GM12891 (cell line): ENCODE measurements around the gene NAA10.

Source experiments
- DNase-seq: peaks from one replicate; pipeline ENCODE4 v3.0.0; 2011; ENCODE audit warnings: low spot score; ENCODE audit not compliant: insufficient read length
- FAIRE-seq: peaks from 2 replicates; lab custom pipeline; 2011; peaks lifted over from hg19 to GRCh38; lab: Jason Lieb, UNC
- PAX5 ChIP-seq: IDR thresholded peaks from 2 replicates; pipeline ENCODE4 v1.6.1; 2011; ENCODE audit warnings: low read length, moderate library complexity, mild to moderate bottlenecking; ENCODE audit not compliant: insufficient read depth, severe bottlenecking
- POLR2A ChIP-seq: IDR thresholded peaks from 2 replicates; pipeline ENCODE4 v1.6.1; 2011; ENCODE audit warnings: low read depth, low read length, control low read depth
- POLR2AphosphoS5 ChIP-seq: IDR thresholded peaks from 2 replicates; pipeline ENCODE4 v1.6.1; 2011; ENCODE audit warnings: low read depth, low read length, control low read depth
- POU2F2 ChIP-seq: IDR thresholded peaks from 2 replicates; pipeline ENCODE4 v1.6.1; 2011; ENCODE audit warnings: low read depth, mild to moderate bottlenecking, control low read depth, low read length, moderate library complexity
- SPI1 ChIP-seq: IDR thresholded peaks from 2 replicates; pipeline ENCODE4 v1.6.1; 2011; ENCODE audit warnings: low read depth, low read length, control low read depth
- TAF1 ChIP-seq: IDR thresholded peaks from 2 replicates; pipeline ENCODE4 v1.6.1; 2011; ENCODE audit warnings: low read depth, low read length, control low read depth

Gene NAA10

DNA sequence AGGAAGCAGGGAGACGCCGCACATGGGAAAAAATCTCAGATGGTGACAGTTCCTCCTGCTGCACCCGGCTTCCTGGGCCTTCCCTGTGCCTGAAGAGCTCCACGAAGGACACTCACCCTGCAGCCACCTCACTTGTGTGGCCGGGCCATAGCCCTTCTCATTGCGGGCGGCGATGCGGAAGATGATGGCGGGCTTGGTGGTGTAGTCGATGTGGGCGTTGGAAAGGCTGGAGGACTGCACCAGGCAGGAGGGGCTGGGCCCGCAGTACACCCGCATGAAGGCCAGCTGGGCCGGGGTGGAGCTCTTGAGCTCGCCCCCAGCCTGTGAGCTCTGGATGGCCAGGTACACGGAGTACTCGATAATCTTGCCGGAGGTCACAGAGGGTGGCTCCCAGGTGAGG lies 15.3 kb upstream of the NAA10 start:
- FAIRE-seq (peak; percentile 72), DNase-seq (no peak)
- TF ChIP-seq SPI1 (no peak), POU2F2 (no peak), TAF1 (no peak), POLR2A (no peak), PAX5 (no peak), POLR2AphosphoS5 (no peak)

DNA sequence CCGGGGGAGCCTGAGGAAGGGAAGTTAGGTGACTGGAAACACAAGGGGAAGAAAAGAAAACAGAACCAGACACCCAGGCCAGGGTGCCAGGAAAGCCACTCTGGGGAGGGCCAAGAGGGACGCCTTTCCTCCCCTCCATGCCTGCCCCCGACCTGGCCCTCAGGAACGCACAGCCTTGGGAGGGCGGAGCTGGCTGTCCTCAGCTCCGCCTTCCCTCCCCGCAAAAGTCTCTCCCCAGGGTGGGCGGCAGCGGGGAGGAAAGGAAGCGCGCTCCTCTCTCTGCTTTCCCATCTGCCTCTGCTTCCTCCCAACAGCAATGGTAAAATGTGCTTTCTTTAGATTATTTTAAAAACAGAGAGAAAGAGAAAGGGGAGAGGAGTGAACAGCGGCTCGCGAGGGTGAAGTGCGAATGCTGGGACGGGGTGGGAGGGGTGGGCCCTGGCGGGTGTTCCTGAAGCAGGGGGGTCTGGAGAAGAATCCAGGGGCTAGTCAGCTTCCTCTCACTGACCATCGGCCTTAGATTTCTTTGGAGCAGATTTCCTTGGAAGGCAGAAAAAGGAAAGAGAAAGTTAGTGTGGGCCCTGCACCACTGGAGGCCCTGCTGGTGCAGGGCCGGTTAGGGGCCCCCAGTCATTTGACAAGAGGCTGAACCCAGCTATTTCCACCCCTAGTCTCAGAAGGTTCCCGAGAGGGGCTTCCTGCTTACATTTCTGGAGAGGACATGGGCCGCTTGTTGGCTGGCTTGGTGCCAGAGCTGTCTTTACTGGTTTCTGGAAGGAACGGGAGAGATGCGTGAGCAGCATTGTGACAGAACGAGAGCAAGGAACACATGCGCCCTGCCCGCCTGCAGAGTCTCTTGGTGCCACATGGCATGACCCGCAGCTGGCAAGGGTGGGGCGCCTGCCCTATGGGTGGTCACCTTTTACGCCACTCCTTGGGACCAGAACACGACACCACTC lies 14.3 kb upstream of the NAA10 start:
- no peak for FAIRE-seq
- TF ChIP-seq TAF1 (no peak), POU2F2 (no peak), POLR2A (no peak), SPI1 (no peak), PAX5 (no peak), POLR2AphosphoS5 (no peak)

DNA sequence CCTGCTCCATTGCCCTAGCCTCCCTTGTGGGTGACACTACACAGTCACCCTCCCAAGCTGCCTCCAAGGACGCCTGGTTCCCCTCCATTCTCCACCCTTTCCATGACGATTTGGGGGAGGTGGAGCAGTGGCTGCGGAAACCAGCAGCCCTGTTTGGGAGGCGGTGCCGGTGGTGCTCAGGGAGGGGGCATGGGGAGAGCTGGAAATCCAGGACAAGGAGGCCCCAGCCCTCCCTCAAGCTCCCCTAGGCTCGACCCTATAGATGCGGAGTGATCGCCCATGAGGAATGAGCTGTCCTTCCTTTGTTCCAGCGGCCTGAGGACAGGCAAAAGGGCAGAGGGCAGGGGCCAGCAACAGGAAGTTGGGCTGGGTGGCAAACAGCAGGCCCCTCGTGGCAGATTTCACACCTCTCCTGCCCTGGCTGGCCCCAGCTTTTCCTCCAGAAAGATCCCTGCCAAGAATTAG lies 13.2 kb upstream of the NAA10 start:
- TF ChIP-seq PAX5: no peak
- TF ChIP-seq POLR2A: no peak
- TF ChIP-seq SPI1: no peak
- TF ChIP-seq POLR2AphosphoS5: no peak
- TF ChIP-seq POU2F2: no peak
- TF ChIP-seq TAF1: no peak
- no peak for DNase-seq
- FAIRE-seq: no peak

More for the DNA sequence above, 14.3 kb upstream of the NAA10 start:
- no peak for DNase-seq

DNA sequence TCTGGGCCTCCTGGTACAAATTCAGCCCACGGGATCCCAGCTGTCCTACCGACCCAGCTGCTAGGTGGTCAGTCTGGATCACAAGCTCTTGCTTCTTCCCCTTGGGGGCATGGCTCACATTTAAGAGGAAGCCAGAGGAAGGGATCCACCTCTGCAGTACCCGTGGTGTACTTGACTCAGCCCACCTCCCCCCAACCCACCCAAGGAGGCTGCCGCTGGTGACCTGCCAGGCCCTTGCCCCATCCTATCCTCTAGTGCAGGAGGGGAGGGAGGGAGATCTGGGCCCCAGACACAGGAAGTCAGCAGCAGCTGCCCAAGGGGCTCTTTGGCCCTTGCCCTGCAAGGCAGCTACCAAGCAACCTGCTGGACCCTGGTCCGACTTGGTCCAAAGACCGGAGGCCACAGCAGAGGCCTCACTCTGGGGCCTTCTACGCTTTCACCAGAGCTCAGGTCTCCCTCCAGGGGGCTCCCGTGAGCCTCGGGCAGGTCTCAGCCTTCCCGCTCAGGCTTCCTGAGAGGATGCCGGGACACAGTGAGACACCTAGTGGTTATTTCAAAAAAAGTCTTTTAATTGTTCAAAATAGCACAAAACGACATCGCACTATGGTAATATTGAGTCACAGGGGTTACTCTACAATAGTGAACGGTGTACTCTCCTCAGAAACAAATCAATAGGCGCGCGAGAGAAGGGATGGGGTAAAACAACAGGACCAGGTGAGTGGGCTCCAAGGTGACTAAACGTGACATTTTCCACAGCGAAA lies 12.4 kb upstream of the NAA10 start:
- FAIRE-seq (peak; percentile 91), DNase-seq (no peak)
- TF ChIP-seq POLR2AphosphoS5 (0 out of 2 replicates have a peak, but pooled peaks have one; percentile 32), PAX5 (no peak), SPI1 (no peak), TAF1 (no peak), POLR2A (peak; percentile 54), POU2F2 (no peak)

DNA sequence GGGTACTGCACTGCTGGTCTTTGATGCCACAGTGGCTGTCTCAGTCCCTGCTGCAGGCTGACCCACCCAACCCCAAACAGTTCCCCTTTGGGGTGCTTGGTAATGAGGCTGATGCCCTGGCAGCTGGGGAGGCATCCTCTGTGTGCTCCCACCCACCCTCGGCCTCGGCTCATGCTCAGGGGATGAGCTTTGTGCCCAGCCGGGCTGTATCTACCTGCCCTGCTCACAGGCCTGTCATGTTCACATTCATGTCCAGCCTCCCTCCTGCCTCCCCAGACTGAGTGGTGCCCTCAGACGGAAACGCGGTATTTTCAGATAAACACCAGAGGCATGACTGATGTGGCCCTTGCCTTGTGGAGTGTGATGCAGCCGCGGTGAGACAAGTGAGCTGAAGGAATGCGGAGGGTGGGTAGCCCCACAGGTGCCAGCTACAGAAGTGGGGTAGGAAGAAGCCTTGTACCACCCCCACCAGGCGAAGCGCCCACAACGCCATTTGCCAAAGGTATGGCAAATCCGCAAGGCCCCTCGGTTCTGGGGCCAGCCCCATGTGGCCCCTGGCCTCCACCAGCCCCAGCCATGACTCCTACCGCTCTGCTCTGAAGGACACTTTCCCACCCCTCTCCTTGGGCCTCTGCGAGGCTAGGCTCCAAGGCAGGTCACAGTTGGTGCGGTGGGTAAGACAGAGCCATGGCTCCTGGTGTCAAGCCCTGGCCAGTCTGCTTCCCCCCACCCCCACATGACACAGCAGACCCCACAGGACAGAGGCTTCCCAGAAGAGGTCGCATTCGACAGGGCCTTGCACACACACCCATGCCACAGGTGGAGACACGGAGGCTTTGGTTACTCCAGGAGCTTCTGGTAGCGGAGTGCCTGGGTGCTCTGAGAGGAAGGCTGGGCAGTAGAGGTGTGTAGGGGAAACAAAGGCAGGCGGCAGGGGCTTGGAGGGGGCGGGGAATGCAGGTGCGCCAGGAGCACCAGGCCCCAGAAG lies 11.4 kb upstream of the NAA10 start:
- FAIRE-seq: peak; percentile 84
- no peak for TF ChIP-seq SPI1
- TF ChIP-seq TAF1: no peak
- no peak for TF ChIP-seq POLR2A
- no peak for TF ChIP-seq PAX5
- TF ChIP-seq POU2F2: no peak
- no peak; the same call in none of the 2 replicates for TF ChIP-seq POLR2AphosphoS5
- no peak for DNase-seq

DNA sequence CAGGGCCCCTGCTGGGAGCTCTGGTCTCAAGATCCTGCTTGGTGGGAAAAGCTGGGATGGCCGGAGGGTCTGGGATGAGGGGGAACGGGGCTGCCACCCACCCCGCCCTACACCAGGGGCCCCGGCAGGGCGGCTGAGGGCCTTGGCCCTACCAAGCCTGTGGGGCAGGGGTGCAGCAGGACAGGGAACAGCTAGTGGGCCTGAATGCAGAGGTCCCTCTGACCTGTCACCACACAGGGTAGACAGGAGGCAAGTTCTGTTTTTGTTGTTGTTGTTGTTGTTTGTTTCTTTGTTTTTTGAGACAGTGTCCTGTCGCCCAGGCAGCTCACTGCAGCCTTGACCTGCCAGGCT lies 9.9 kb upstream of the NAA10 start:
- TF ChIP-seq TAF1 (no peak), PAX5 (no peak), SPI1 (no peak), POLR2A (no peak), POU2F2 (no peak), POLR2AphosphoS5 (no peak)
- DNase-seq (no peak), FAIRE-seq (peak; percentile 50)

DNA sequence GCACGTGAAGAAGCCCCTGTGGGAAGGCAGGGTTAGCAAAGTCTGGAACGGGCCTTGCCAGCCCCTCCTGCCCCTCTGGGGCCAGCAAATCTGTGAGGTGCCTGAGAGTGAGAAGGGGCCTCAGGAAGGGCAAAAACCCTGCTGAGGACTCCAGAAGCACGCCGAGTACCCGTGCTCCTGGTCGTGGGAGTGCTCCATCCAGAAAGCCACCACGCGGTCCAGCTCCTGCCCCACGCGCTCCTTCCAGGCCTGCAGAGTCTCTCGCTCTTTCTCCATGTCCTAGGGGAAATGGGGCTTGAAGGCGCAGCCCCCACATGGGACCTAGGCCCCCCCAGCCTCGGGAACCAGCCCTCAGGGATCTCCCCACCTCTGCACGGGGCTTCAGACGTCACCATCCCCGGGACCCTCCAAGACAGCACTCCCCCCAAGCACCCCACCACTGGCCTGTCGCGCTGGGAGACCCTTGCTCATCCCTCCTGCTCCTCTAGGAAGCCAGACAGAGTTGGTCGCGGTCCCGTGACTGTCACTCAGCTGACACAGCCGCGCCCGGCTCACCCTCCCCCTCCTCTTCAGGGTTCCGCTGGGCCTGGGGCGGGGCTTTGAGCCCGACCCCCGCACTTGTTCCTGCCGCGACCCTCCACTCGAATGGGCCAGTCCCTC lies 9.4 kb upstream of the NAA10 start, which contains the start of gene RENBP:
RENBP (minus strand) TSS at position 504 of the 660 bp plus-strand sequence; CDS start at position 471, 33 bp downstream.
- TF ChIP-seq POLR2AphosphoS5: no peak
- TF ChIP-seq SPI1: no peak
- no peak for TF ChIP-seq POLR2A
- no peak for TF ChIP-seq PAX5
- TF ChIP-seq POU2F2: no peak
- TF ChIP-seq TAF1: no peak
- DNase-seq (no peak), FAIRE-seq (peak; percentile 85)

DNA sequence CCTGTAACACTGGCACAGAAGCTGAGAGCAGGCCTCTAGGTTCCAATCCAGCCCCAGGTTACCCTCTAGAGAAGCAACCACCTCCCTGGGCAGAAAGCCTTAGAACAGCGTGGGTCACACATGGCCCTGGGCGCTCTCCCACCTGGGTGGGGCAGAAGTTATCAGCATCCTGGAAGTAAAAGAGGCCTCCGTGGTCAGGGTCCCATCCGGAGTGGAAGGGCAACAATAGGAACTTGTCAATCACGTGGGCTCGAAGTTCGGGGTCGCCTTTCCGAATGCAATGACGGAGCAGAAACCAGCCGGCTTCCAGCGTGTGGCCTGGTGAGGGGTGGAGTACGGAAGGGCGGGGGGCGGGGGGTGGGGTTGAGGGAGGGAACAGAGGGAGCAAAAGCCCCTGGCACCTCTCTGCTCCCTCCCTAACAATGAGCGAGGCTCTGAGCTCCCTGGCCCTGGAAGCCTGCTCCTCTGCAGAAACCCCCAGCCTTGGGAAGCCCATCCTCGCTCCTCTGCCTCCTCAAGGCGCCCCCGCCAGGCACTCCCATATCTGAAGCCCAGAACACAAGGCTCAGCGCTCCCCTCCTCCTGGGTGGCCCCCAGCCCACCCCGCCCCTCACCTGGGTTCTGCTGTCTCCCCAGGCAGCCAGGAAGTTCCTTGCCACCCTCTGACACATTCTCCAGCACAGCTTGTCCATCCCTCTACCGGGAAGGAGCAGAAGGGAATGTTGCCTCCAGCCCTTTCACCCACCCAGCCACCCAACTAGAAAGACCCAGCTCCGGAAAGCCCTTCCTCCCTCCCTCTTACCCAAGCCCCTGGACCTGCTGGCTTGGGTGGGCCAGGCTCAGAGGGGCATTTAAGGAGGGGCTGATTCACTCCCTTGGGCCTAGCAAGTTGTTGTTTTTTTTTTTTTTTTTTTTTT lies 6.8 kb upstream of the NAA10 start:
- no peak for DNase-seq
- TF ChIP-seq PAX5 (no peak), TAF1 (no peak), POLR2A (no peak), POLR2AphosphoS5 (no peak), SPI1 (no peak), POU2F2 (no peak)
- no peak for FAIRE-seq
